Glutamatergic neuron (in vitro differentiated cells): ENCODE measurements around the gene SPIN1. TPM values are rescaled to one million over a fixed set of nuclear protein-coding genes. Genes with fewer than 3 reads are reported as not detected.

Source experiments
- DNase-seq: peaks from one replicate; pipeline ENCODE4 v3.0.0; 2022
- H3K27ac Mint-ChIP-seq: one replicate; pipeline ENCODE4 v1.8.0; 2020; ENCODE audit warnings: mild to moderate bottlenecking, mixed read lengths, inconsistent platforms; ENCODE audit not compliant: unreplicated experiment
- H3K27me3 Mint-ChIP-seq: one replicate; pipeline ENCODE4 v1.8.0; 2020; ENCODE audit warnings: mild to moderate bottlenecking, moderate library complexity, mixed read lengths, inconsistent platforms; ENCODE audit not compliant: unreplicated experiment
- H3K36me3 Mint-ChIP-seq: one replicate; pipeline ENCODE4 v1.8.0; 2020; ENCODE audit warnings: mild to moderate bottlenecking, mixed read lengths, inconsistent platforms; ENCODE audit not compliant: unreplicated experiment
- H3K4me1 Mint-ChIP-seq: one replicate; pipeline ENCODE4 v1.8.0; 2020; ENCODE audit warnings: mild to moderate bottlenecking, low read depth, mixed read lengths, inconsistent platforms; ENCODE audit not compliant: unreplicated experiment
- H3K4me3 Mint-ChIP-seq: one replicate; pipeline ENCODE4 v1.8.0; 2020; ENCODE audit warnings: mild to moderate bottlenecking, mixed read lengths, inconsistent platforms; ENCODE audit not compliant: unreplicated experiment
- H3K9me3 Mint-ChIP-seq: one replicate; pipeline ENCODE4 v1.8.0; 2020; ENCODE audit warnings: mild to moderate bottlenecking, moderate library complexity, mixed read lengths, inconsistent platforms; ENCODE audit not compliant: unreplicated experiment
- total RNA-seq: library from RNA; stranded (reverse); fragmentation: NEBNext Ultra II Directional; extraction: Animal tissue kit (Norgen Biotek cat#: 25700); gene quantifications from one replicate; pipeline ENCODE4 v1.2.1, GENCODE V29; 2021; ENCODE audit not compliant: unreplicated experiment
- TF ChIP-seq, protein P1 (sequence below): fragments of 200-600 bp; sonication (generic); IDR thresholded peaks from one replicate; pipeline ENCODE4 v1.5.0; 2021; ENCODE audit not compliant: partially characterized antibody, unreplicated experiment

SPIN1 gene
- total RNA-seq, 1 donor from 2014 or later: 88.2 TPM

DNA sequence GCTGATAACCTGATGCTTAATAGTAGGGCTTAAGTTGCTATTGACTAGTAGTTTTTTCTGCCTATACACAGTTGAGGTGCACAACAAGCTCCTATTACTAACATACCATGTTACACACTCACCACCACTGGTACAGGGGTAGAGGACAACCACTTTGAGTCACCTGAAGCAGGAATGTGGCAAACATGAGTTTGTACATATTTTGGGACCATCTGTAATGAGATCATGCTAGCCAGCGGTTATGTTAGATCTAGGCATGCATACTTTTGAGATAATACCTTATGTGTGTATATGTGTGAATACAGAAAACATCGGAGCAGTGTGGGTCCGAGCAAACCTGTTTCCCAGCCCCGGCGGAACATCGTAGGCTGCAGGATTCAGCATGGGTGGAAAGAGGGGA is 73.9 kb downstream of the SPIN1 start:
- Mint-ChIP-seq H3K4me1 (peaks cover 14% of the 10 kb centered on the region), H3K9me3 (peaks cover 5% of the 10 kb centered on the region), H3K27ac (no peak overlapping the region), H3K4me3 (no peak overlapping the region), H3K36me3 (no peaks in the 10 kb centered on the region), H3K27me3 (peaks cover 2% of the 10 kb centered on the region)
- TF ChIP-seq, protein P1, sequence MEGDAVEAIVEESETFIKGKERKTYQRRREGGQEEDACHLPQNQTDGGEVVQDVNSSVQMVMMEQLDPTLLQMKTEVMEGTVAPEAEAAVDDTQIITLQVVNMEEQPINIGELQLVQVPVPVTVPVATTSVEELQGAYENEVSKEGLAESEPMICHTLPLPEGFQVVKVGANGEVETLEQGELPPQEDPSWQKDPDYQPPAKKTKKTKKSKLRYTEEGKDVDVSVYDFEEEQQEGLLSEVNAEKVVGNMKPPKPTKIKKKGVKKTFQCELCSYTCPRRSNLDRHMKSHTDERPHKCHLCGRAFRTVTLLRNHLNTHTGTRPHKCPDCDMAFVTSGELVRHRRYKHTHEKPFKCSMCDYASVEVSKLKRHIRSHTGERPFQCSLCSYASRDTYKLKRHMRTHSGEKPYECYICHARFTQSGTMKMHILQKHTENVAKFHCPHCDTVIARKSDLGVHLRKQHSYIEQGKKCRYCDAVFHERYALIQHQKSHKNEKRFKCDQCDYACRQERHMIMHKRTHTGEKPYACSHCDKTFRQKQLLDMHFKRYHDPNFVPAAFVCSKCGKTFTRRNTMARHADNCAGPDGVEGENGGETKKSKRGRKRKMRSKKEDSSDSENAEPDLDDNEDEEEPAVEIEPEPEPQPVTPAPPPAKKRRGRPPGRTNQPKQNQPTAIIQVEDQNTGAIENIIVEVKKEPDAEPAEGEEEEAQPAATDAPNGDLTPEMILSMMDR: no peak
- DNase-seq: no peak

DNA sequence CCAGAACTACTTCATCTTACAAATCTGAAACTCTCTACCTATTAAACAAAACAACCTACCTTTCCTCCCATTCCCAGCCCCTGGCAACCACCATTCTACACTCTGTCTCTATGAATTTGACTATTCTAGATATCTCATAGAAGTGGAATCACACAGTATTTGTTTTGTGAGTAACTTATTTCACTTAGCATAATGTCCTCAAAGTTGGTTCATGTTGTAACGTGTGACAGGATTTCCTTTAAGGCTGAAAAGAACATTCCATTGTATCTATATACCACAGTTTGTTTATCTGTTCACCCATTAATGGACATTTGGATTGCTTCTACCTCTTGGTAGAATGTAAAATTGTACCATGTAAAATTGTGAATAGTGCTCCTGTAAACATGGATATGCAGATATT is 76.6 kb downstream of the SPIN1 start:
- no peak overlapping the region for H3K27ac Mint-ChIP-seq
- no peaks in the 10 kb centered on the region for H3K36me3 Mint-ChIP-seq
- DNase-seq: no peak
- peaks cover 21% of the 10 kb centered on the region for H3K4me1 Mint-ChIP-seq
- peaks cover 2% of the 10 kb centered on the region for H3K27me3 Mint-ChIP-seq
- TF ChIP-seq, protein P1: no peak
- no peak overlapping the region for H3K4me3 Mint-ChIP-seq
- H3K9me3 Mint-ChIP-seq: peaks cover 7% of the 10 kb centered on the region

DNA sequence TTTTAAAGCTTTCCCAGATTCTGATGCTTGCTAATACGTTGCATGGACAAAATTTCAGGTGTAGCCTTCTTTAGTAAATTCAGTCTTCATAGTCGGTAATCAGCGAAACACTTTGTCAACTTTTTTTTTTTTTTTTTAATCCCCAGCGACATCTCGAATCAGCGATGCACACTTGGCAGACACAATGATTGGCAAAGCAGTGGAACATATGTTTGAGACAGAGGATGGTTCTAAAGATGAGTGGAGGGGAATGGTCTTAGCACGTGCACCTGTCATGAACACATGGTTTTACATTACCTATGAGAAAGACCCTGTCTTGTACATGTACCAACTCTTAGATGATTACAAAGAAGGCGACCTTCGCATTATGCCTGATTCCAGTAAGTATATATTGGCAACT is 80.0 kb downstream of the SPIN1 start:
- TF ChIP-seq, protein P1: no peak
- Mint-ChIP-seq H3K27me3 (no peaks in the 10 kb centered on the region), H3K4me1 (peaks cover 11% of the 10 kb centered on the region), H3K9me3 (peaks cover 2% of the 10 kb centered on the region), H3K4me3 (no peak overlapping the region), H3K36me3 (no peaks in the 10 kb centered on the region), H3K27ac (no peak overlapping the region)
- DNase-seq: no peak

DNA sequence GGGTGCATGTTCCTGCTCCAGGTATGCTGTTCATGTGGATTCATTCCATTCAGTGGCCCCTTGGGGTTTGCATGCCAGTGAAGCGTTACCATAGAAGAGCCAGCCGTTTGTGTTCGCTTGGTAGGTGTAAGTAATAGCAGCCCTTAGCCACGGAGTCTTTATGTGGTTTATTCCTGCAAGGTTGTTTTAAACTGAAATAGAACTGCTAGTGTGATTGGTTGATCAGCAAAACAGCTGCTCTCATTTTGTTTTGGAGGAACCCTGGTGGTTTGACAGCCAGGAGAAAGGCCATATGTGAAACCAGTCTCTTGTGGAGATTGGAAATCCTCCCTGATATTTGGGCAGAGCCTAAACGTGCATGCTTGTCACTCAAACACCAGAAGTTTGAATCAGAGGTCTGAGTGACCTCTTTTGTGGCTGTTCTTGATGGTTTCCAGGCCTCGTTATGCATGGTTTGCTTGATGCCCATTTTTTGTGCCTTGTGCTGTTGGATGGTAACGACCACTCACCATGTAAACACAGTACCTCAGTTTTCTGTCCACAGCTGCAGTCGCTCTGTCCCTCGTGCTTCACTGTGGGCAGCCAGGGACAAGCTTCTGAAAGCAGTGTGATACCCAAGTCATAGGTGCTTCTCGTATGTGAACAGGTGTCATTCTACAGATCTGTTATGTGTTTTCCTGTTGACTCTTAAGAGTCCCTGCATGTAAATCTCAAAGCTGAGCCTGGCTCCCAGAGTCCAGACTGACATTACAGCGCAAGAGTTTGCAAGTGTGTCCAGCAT is 88.4 kb downstream of the SPIN1 start:
- Mint-ChIP-seq H3K36me3 (no peaks in the 10 kb centered on the region), H3K4me3 (no peak overlapping the region), H3K4me1 (peaks cover 14% of the 10 kb centered on the region), H3K9me3 (no peaks in the 10 kb centered on the region), H3K27ac (no peak overlapping the region), H3K27me3 (peaks cover 2% of the 10 kb centered on the region)
- TF ChIP-seq, protein P1: no peak
- no peak for DNase-seq

DNA sequence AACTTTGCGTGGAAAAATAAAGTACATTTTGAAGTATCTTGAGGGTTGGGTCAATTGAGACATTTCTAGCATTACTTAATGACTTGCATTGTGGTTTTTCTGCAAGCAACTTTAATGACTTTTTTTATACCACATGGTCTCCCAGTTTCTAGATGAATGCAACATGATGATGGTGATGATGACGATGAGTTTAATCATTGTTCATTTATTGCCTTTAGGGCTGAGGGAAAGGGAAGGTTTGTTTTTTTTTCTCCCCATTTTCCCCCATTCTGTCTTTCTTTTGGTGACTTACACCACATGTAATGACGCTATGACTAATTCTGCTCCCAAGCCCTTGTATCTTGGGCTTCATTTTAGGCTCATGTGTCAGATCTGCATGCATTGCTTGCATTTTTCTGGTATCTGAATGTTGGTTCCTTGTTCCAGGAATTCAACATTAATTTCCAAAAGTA is 89.1 kb downstream of the SPIN1 start:
- H3K36me3 Mint-ChIP-seq: no peaks in the 10 kb centered on the region
- H3K27me3 Mint-ChIP-seq: peaks cover 2% of the 10 kb centered on the region
- peaks cover 14% of the 10 kb centered on the region for H3K4me1 Mint-ChIP-seq
- TF ChIP-seq, protein P1: no peak
- no peak overlapping the region for H3K27ac Mint-ChIP-seq
- DNase-seq: no peak
- H3K4me3 Mint-ChIP-seq: no peak overlapping the region
- H3K9me3 Mint-ChIP-seq: no peaks in the 10 kb centered on the region
